GM12878 (cell line): ENCODE measurements around the gene TBL1XR1. TPM values are rescaled to one million over a fixed set of nuclear protein-coding genes. Genes with fewer than 3 reads are reported as not detected.

Experiments
- ATAC-seq: fragments of 200-7000 bp; cut with Tn5 transposase; 3 replicates; pipeline ENCODE4 v1.9.1; 2020; ENCODE audit warnings: mild to moderate bottlenecking, moderate library complexity
- BruUV-seq: library from RNA; stranded (reverse); fragments of 400-500 nt; replicated peaks from 2 replicates; lab custom pipeline; 2021; lab: Mats Ljungman, UMichigan
- CTCF ChIA-PET: fragments of 300-600 bp; sonication (Branson Sonifier 250); formaldehyde crosslinking; extraction: SDS; loops from one replicate; lab custom pipeline; 2021; ENCODE audit warnings: inconsistent platforms; lab: Yijun Ruan, JAX
- POLR2A ChIA-PET: fragments of 350-600 bp; formaldehyde crosslinking; extraction: SDS; loops from one replicate; lab custom pipeline; 2021; ENCODE audit warnings: inconsistent platforms; lab: Charles Lee
- RAD21 ChIA-PET: fragments of 300-600 bp; sonication (Branson Sonifier 250); formaldehyde crosslinking; loops from one replicate; lab custom pipeline; 2023; ENCODE audit warnings: antibody characterized with exemption; ENCODE audit not compliant: unreplicated experiment; lab: Charles Lee
- SMC1A ChIA-PET: fragments of 300-600 bp; sonication (Branson Sonifier 250); formaldehyde crosslinking; loops from one replicate; lab custom pipeline; 2023; ENCODE audit not compliant: unreplicated experiment, uncharacterized antibody; lab: Charles Lee
- DNase-seq: peaks from one replicate; pipeline ENCODE4 v3.0.0-alpha.2; 2011; ENCODE audit warnings: low read depth, low spot score
- FAIRE-seq: peaks from 3 replicates; lab custom pipeline; 2011; peaks lifted over from hg19 to GRCh38; lab: Jason Lieb, UNC
- H2AFZ ChIP-seq: 2 replicates; pipeline ENCODE4 v1.6.0; 2011; ENCODE audit warnings: low read depth, low read length, control low read depth; ENCODE audit not compliant: control insufficient read depth
- H3K27ac ChIP-seq: 2 replicates; pipeline ENCODE4 v1.5.1; 2011; ENCODE audit warnings: control low read depth; ENCODE audit not compliant: control insufficient read depth, insufficient read depth
- H3K27me3 ChIP-seq, 2 experiments: replicated peaks in 1 of 2; 2 replicates each; pipeline versions ENCODE4 v1.6.0 to v1.6.1; 2011; ENCODE audit warnings: low read length in 1 of 2; ENCODE audit not compliant: control insufficient read depth in 2 of 2, insufficient read depth in 2 of 2
- H3K36me3 ChIP-seq, 2 experiments: 2 replicates each; pipeline ENCODE4 v1.5.1; 2011; ENCODE audit warnings: low read length in 1 of 2; ENCODE audit not compliant: control insufficient read depth in 2 of 2, insufficient read depth in 2 of 2
- H3K4me1 ChIP-seq: 2 replicates; pipeline ENCODE4 v1.6.1; 2011; ENCODE audit warnings: mild to moderate bottlenecking, low read length, moderate library complexity, mixed read lengths; ENCODE audit not compliant: control insufficient read depth, insufficient read depth
- H3K4me2 ChIP-seq: 2 replicates; pipeline ENCODE4 v1.6.0; 2011; ENCODE audit warnings: control low read depth; ENCODE audit not compliant: control insufficient read depth, insufficient read depth
- H3K4me3 ChIP-seq: fragments of 200-600 bp; sonication (generic); 2 replicates; pipeline ENCODE4 v1.5.1; 2016
- H3K79me2 ChIP-seq: 2 replicates; pipeline ENCODE4 v1.6.0; 2011; ENCODE audit warnings: low read length; ENCODE audit not compliant: control insufficient read depth, insufficient read depth
- H3K9ac ChIP-seq: 2 replicates; pipeline ENCODE4 v1.8.0; 2011; ENCODE audit warnings: low read length, control low read depth, mixed read lengths; ENCODE audit not compliant: control insufficient read depth, insufficient read depth
- H3K9me3 ChIP-seq: replicated peaks from 3 replicates; pipeline ENCODE4 v1.5.1; 2011; ENCODE audit warnings: mild to moderate bottlenecking, low read length; ENCODE audit not compliant: control insufficient read depth, insufficient read depth
- H4K20me1 ChIP-seq: 2 replicates; pipeline ENCODE4 v1.6.0; 2011; ENCODE audit not compliant: control insufficient read depth, insufficient read depth
- EGR1 ChIP-seq, 2 experiments: IDR thresholded peaks; 1 replicate in 1 of 2; 2 replicates in 1 of 2; pipeline ENCODE4 v1.6.1; 2011 to 2012; ENCODE audit warnings: low read depth in 2 of 2, low read length in 2 of 2, borderline replicate concordance in 1 of 2, mild to moderate bottlenecking in 1 of 2, moderate library complexity in 1 of 2
- EP300 ChIP-seq, 2 experiments: fragments of 150-350 bp in 1 of 2; IDR thresholded peaks; 2 replicates each; pipeline ENCODE4 v1.6.1; 2011 to 2012; ENCODE audit warnings: low read depth in 2 of 2, low read length in 2 of 2, borderline replicate concordance in 1 of 2, improper control_type of control experiment in 1 of 2, inconsistent platforms in 1 of 2; ENCODE audit not compliant: control insufficient read depth in 1 of 2
- IKZF1 ChIP-seq: fragments of 450-650 bp; conservative IDR thresholded peaks from 2 replicates; pipeline ENCODE4 v1.6.1; 2017; ENCODE audit warnings: antibody characterized with exemption, mild to moderate bottlenecking
- POLR2AphosphoS2 ChIP-seq: IDR thresholded peaks from 2 replicates; pipeline ENCODE4 v1.6.1; 2011; ENCODE audit warnings: low read depth, mild to moderate bottlenecking, low read length, improper control_type of control experiment, moderate library complexity
- ZNF687 ChIP-seq: fragments of 450-650 bp; IDR thresholded peaks from 2 replicates; pipeline ENCODE4 v1.6.1; 2017; ENCODE audit warnings: mild to moderate bottlenecking, moderate library complexity
- ZZZ3 ChIP-seq: IDR thresholded peaks from 2 replicates; pipeline ENCODE4 v1.6.1; 2011; ENCODE audit warnings: low read depth; ENCODE audit not compliant: control insufficient read depth, insufficient read length
- WGBS: methylation state at CpG from one replicate; pipeline ENCODE4 v1.1.6; 2016; ENCODE audit warnings: low lambda C conversion rate; ENCODE audit not compliant: insufficient replicate concordance, insufficient coverage; ENCODE audit errors: missing lambda C conversion rate; 5-methylcytosine and 5-hydroxymethylcytosine counted together
- in situ Hi-C: fragments of 300-500 bp; cut with MboI; formaldehyde crosslinking; loops from 9 replicates; pipeline ENCODE4 v1.14.3; 2018; ENCODE audit warnings: mixed read lengths
- intact Hi-C: fragments of 100-400 bp; cut with micrococcal nuclease; formaldehyde crosslinking; loops from one replicate; pipeline ENCODE4 v1.14.2; 2022; ENCODE audit not compliant: unreplicated experiment
- polyA plus RNA-seq, 11 experiments: library from polyadenylated mRNA; depleted of rRNA in 4 of 11; unstranded in 6 of 11; stranded (reverse) in 5 of 11; fragments of >200 nt; fragmentation: Nextera tagmentation in 4 of 11; fragmentation: Illumina TruSeq in 1 of 11; extraction: Ambion mirVana in 4 of 11; extraction: Trizol in 1 of 11; gene quantifications; 1 replicate in 1 of 11; 2 replicates in 10 of 11; pipeline versions ENCODE4 v1.2.1 to v1.2.3, GENCODE V29; 2011 to 2016; ENCODE audit warnings: inconsistent platforms in 2 of 11, missing spikeins in 2 of 11, low read depth in 1 of 11
- total RNA-seq, 4 experiments: library from RNA; depleted of rRNA in 3 of 4; stranded (reverse); fragments of >200 nt in 3 of 4; fragmentation: Illumina TruSeq in 1 of 4; extraction: Trizol in 1 of 4; gene quantifications; 2 replicates each; pipeline versions ENCODE4 v1.2.1 to v1.2.3, GENCODE V29; 2013 to 2021

Gene TBL1XR1
- total and polyA plus RNA-seq, 10 of the 15 experiments (the other 5 are each of a cell fraction or from before 2014, with no cell fraction given), result 13.0 to 115 (median 60.4) TPM

- intact Hi-C loops (no loop called here), in situ Hi-C loops (no loop called here)
- no peaks in the 10 kb centered on the region for H3K4me1 ChIP-seq
- DNase-seq (no peak), FAIRE-seq (no peak), ATAC-seq (no peak)
- ChIA-PET POLR2A (no interaction called here), RAD21 (interaction anchor here (0.6 kb wide), 1 partner anchor 10 kb away, joined by 3 read pairs; no protein-coding TSS in a partner anchor), CTCF (interaction anchor here (0.9 to 1.1 kb wide), 2 partner anchors 24 to 421 kb away, joined by 3 read pairs; no protein-coding TSS in a partner anchor), SMC1A (interaction anchor here (0.6 to 2.3 kb wide), 8 partner anchors 9 to 1126 kb away, joined by 3 to 8 read pairs (median 3); no protein-coding TSS in a partner anchor)
- H3K4me2 ChIP-seq, result no peak overlapping the region
- 94% methylated on average over 3 of the region's 3 CpGs for WGBS
- no peaks in the 10 kb centered on the region for H3K27me3 ChIP-seq
- H3K27ac ChIP-seq, result no peak overlapping the region
- H2AFZ ChIP-seq, result no peak overlapping the region
- no peak overlapping the region for H3K4me3 ChIP-seq
- no peak overlapping the region for H3K9ac ChIP-seq
- no peaks in the 10 kb centered on the region for H3K9me3 ChIP-seq
- TF ChIP-seq EP300 (IDR thresholded peaks at IDR 0.05; ENCODE audit: borderline replicate concordance in 1 of 2, control insufficient read depth in 1 of 2, low read depth in 2 of 2, low read length in 2 of 2), result no peak
- TF ChIP-seq EGR1 (IDR thresholded peaks at IDR 0.05; ENCODE audit: borderline replicate concordance in 1 of 2, low read depth in 2 of 2, low read length in 2 of 2), result no peak
- no peak for TF ChIP-seq ZZZ3
- TF ChIP-seq IKZF1, result no peak
- no peak for TF ChIP-seq ZNF687
- no peak for TF ChIP-seq POLR2AphosphoS2
- H4K20me1 ChIP-seq, result no peaks in the 10 kb centered on the region
- no TSS peak for BruUV-seq
- H3K79me2 ChIP-seq, result no peaks in the 10 kb centered on the region
- peaks cover 0 to 20% of the 10 kb centered on the region in 2 experiments; a peak in 3 of 4 replicates for H3K36me3 ChIP-seq
Observed at GRCh38 chr3:177026505-177027277, 170.6 kb downstream of the TBL1XR1 start.
